Activated CD4-positive, alpha-beta T cell treated with anti-CD3 and anti-CD28 coated beads, Interleukin-10, Interleukin-2, amounts not matched to agents 100 ng/mL and 50 ng/mL, durations not matched to agents 16 hours and 8 hours (primary cell): ENCODE measurements around the gene TRAPPC10.
"Not testable (repeated sequence)": the region's sequence is repeated elsewhere in the genome, so short reads cannot be mapped to it uniquely, and the experiment has no call there.

Experiments
- DNase-seq: peaks from one replicate; pipeline ENCODE4 v3.0.0-alpha.2; 2020

The TRAPPC10 gene

GRCh38 chr21:44098964-44099363 is 86.9 kb downstream of the TRAPPC10 start:
- DNase-seq = not testable (repeated sequence)

GRCh38 chr21:44107026-44107501 is 95.0 kb downstream of the TRAPPC10 start, which contains the start of gene PWP2:
Gene PWP2, plus strand, starts transcription at chr21:44107399. Its CDS starts 18 bp downstream, at chr21:44107417.
- DNase-seq = peak; percentile 37

GRCh38 chr21:44107589-44107988 is 95.5 kb downstream of the TRAPPC10 start:
- not testable (repeated sequence) for DNase-seq

GRCh38 chr21:44113702-44114371 is 101.7 kb downstream of the TRAPPC10 start:
- DNase-seq = not testable (repeated sequence)

GRCh38 chr21:44122131-44122530 is 110.0 kb downstream of the TRAPPC10 start:
- not testable (repeated sequence) for DNase-seq

GRCh38 chr21:44127827-44128226 is 115.7 kb downstream of the TRAPPC10 start:
- not testable (repeated sequence) for DNase-seq

GRCh38 chr21:44133715-44134057 is 121.6 kb downstream of the TRAPPC10 start:
- not testable (repeated sequence) for DNase-seq

GRCh38 chr21:44134732-44135131 is 122.6 kb downstream of the TRAPPC10 start:
- DNase-seq = not testable (repeated sequence)

- not testable (repeated sequence) for DNase-seq
Observed at GRCh38 chr21:44138039-44138438, 125.9 kb downstream of the TRAPPC10 start.

GRCh38 chr21:44139787-44140551 is 127.9 kb downstream of the TRAPPC10 start:
- DNase-seq = peak; percentile 0

- not testable (repeated sequence) for DNase-seq
Observed at GRCh38 chr21:44140552-44140932, 128.4 kb downstream of the TRAPPC10 start.

GRCh38 chr21:44142470-44142869 is 130.4 kb downstream of the TRAPPC10 start:
- DNase-seq = not testable (repeated sequence)

GRCh38 chr21:44143380-44143779 is 131.3 kb downstream of the TRAPPC10 start:
- not testable (repeated sequence) for DNase-seq

- not testable (repeated sequence) for DNase-seq
Observed at GRCh38 chr21:44143996-44144395, 131.9 kb downstream of the TRAPPC10 start.

- DNase-seq = not testable (repeated sequence)
Observed at GRCh38 chr21:44144784-44145602, 132.9 kb downstream of the TRAPPC10 start.

GRCh38 chr21:44145616-44146015 is 133.5 kb downstream of the TRAPPC10 start:
- DNase-seq = not testable (repeated sequence)

- not testable (repeated sequence) for DNase-seq
Observed at GRCh38 chr21:44147108-44147507, 135.0 kb downstream of the TRAPPC10 start.

- not testable (repeated sequence) for DNase-seq
Observed at GRCh38 chr21:44150255-44150654, 138.1 kb downstream of the TRAPPC10 start.

GRCh38 chr21:44153214-44153888 is 141.2 kb downstream of the TRAPPC10 start:
- not testable (repeated sequence) for DNase-seq

- DNase-seq = peak; percentile 51
Observed at GRCh38 chr21:44153889-44154228, 141.8 kb downstream of the TRAPPC10 start.

GRCh38 chr21:44154816-44155230 is 142.7 kb downstream of the TRAPPC10 start:
- not testable (repeated sequence) for DNase-seq

- DNase-seq = not testable (repeated sequence)
Observed at GRCh38 chr21:44155231-44155993, 143.3 kb downstream of the TRAPPC10 start.
